DOHH2 (cell line): ENCODE data around the gene EIF5A2.

ENCODE experiments used
- EZH2phosphoT487 ChIP-seq: fragments of 200-600 bp; sonication (generic); IDR thresholded peaks from 2 replicates; pipeline ENCODE4 v1.6.1; 2017; ENCODE audit warnings: borderline replicate concordance, mild to moderate bottlenecking, antibody characterized with exemption, low read length, moderate library complexity, mixed read lengths
- TF ChIP-seq, protein P1 (sequence below): fragments of 200-600 bp; sonication (generic); IDR thresholded peaks from one replicate; pipeline ENCODE4 v1.5.1; 2014; ENCODE audit warnings: antibody characterized with exemption, mild to moderate bottlenecking, low read depth, low read length; ENCODE audit not compliant: poor library complexity, severe bottlenecking

DNA sequence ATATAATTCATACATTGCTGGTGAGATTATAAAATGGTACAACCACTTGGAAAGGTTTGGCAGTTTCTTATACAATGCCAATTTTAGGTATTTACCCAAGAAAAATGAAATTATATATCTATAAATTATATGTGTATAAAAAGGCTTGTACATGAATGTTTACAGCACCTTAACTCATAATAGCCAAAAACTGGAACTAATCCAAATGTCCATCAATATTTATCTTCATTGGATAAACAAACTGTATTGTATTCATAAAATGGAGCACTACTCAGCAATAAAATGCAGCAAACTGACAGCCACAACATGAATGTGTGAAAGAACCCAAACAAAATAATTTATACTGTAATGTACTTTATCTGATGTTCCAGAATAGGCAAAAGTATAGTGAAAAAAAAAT, 33.6 kb upstream of the EIF5A2 start:
- TF ChIP-seq, protein P1, sequence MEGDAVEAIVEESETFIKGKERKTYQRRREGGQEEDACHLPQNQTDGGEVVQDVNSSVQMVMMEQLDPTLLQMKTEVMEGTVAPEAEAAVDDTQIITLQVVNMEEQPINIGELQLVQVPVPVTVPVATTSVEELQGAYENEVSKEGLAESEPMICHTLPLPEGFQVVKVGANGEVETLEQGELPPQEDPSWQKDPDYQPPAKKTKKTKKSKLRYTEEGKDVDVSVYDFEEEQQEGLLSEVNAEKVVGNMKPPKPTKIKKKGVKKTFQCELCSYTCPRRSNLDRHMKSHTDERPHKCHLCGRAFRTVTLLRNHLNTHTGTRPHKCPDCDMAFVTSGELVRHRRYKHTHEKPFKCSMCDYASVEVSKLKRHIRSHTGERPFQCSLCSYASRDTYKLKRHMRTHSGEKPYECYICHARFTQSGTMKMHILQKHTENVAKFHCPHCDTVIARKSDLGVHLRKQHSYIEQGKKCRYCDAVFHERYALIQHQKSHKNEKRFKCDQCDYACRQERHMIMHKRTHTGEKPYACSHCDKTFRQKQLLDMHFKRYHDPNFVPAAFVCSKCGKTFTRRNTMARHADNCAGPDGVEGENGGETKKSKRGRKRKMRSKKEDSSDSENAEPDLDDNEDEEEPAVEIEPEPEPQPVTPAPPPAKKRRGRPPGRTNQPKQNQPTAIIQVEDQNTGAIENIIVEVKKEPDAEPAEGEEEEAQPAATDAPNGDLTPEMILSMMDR: no peak
- TF ChIP-seq EZH2phosphoT487: no peak
